CD14-positive monocyte (primary cell): ENCODE results near the gene CELSR1. TPM values are rescaled to one million over a fixed set of nuclear protein-coding genes. Genes with fewer than 3 reads are reported as not detected.

ENCODE experiments used
- DNase-seq, 3 donors: peaks; one replicate each; pipeline ENCODE4 v3.0.0-alpha.2; 2011 to 2022
- H2AFZ ChIP-seq: 2 replicates; pipeline ENCODE4 v1.6.0; 2012; ENCODE audit warnings: mild to moderate bottlenecking, low read depth, low read length, inconsistent platforms; ENCODE audit not compliant: insufficient read depth, poor library complexity, severe bottlenecking
- H3K27ac ChIP-seq, 2 donors: 1 replicate in 1 of 2; 2 replicates in 1 of 2; pipeline ENCODE4 v1.5.1; 2012 to 2013; ENCODE audit warnings: low read length in 2 of 2, control low read depth in 1 of 2, inconsistent platforms in 1 of 2, low read depth in 1 of 2, mild to moderate bottlenecking in 1 of 2
- H3K27me3 ChIP-seq, 2 donors: one replicate each; pipeline versions ENCODE4 v1.6.0 to v1.6.1; 2011 to 2013; ENCODE audit warnings: low read length in 2 of 2; ENCODE audit not compliant: control insufficient read depth in 2 of 2, insufficient read depth in 2 of 2
- H3K36me3 ChIP-seq, 2 donors: replicated peaks in 1 of 2; 1 replicate in 1 of 2; 2 replicates in 1 of 2; pipeline versions ENCODE4 v1.5.1 to v1.6.1; 2012 to 2013; ENCODE audit warnings: low read length in 2 of 2, control low read depth in 1 of 2, inconsistent platforms in 1 of 2, mild to moderate bottlenecking in 1 of 2; ENCODE audit not compliant: insufficient read depth in 2 of 2, control insufficient read depth in 1 of 2
- H3K4me1 ChIP-seq, 2 donors: 1 replicate in 1 of 2; 2 replicates in 1 of 2; pipeline versions ENCODE4 v1.5.1 to v1.6.1; 2012 to 2013; ENCODE audit warnings: low read length in 2 of 2, control low read depth in 1 of 2, inconsistent platforms in 1 of 2, mild to moderate bottlenecking in 1 of 2, moderate library complexity in 1 of 2; ENCODE audit not compliant: insufficient read depth in 2 of 2, control insufficient read depth in 1 of 2
- H3K4me2 ChIP-seq: replicated peaks from 2 replicates; pipeline ENCODE3; 2012; ENCODE audit warnings: low read length, moderate library complexity, mild to moderate bottlenecking; ENCODE audit not compliant: poor library complexity, severe bottlenecking; ENCODE audit errors: extremely low read depth
- H3K4me3 ChIP-seq, 3 experiments: fragments of 200-600 bp in 1 of 3; sonication (generic) in 1 of 3; replicated peaks in 1 of 3; 1 replicate in 2 of 3; 2 replicates in 1 of 3; pipeline ENCODE4 v1.5.1; 2011 to 2013; ENCODE audit warnings: low read length in 3 of 3, mild to moderate bottlenecking in 3 of 3, control low read depth in 2 of 3, low read depth in 2 of 3, inconsistent platforms in 1 of 3, moderate library complexity in 1 of 3
- H3K79me2 ChIP-seq: 2 replicates; pipeline ENCODE4 v1.6.0; 2012; ENCODE audit warnings: mild to moderate bottlenecking, control low read depth, inconsistent platforms, low read length, moderate library complexity; ENCODE audit not compliant: insufficient read depth
- H3K9ac ChIP-seq: 2 replicates; pipeline ENCODE4 v1.6.0; 2017; ENCODE audit warnings: low read length, mild to moderate bottlenecking; ENCODE audit not compliant: insufficient read depth, poor library complexity, severe bottlenecking
- H3K9me3 ChIP-seq, 2 donors: replicated peaks in 1 of 2; 1 replicate in 1 of 2; 2 replicates in 1 of 2; pipeline versions ENCODE4 v1.5.1 to v1.6.1; 2012 to 2013; ENCODE audit warnings: low read length in 2 of 2, control low read depth in 1 of 2; ENCODE audit not compliant: control insufficient read depth in 1 of 2, insufficient read depth in 1 of 2
- H4K20me1 ChIP-seq: 2 replicates; pipeline ENCODE4 v1.6.0; 2012; ENCODE audit warnings: mild to moderate bottlenecking, low read length, control low read depth, moderate library complexity; ENCODE audit not compliant: insufficient read depth
- H3K27ac Mint-ChIP-seq, 7 donors: one replicate each; pipeline ENCODE4 v1.8.0; 2020; ENCODE audit warnings: mild to moderate bottlenecking in 7 of 7, mixed read lengths in 7 of 7, moderate library complexity in 6 of 7, inconsistent platforms in 2 of 7
- H3K27me3 Mint-ChIP-seq, 3 donors: one replicate each; pipeline ENCODE4 v1.8.0; 2021 to 2022; ENCODE audit warnings: low read depth in 3 of 3, mild to moderate bottlenecking in 3 of 3, mixed read lengths in 3 of 3, moderate library complexity in 3 of 3, inconsistent platforms in 1 of 3
- H3K36me3 Mint-ChIP-seq, 2 donors: one replicate each; pipeline ENCODE4 v1.8.0; 2020; ENCODE audit warnings: mixed read lengths in 2 of 2, inconsistent platforms in 1 of 2, mild to moderate bottlenecking in 1 of 2
- H3K4me1 Mint-ChIP-seq: one replicate; pipeline ENCODE4 v1.8.0; 2020; ENCODE audit warnings: mild to moderate bottlenecking, mixed read lengths
- H3K4me3 Mint-ChIP-seq, 2 donors: one replicate each; pipeline ENCODE4 v1.8.0; 2020; ENCODE audit warnings: mild to moderate bottlenecking in 2 of 2, mixed read lengths in 2 of 2, moderate library complexity in 1 of 2
- H3K9me3 Mint-ChIP-seq, 7 donors: one replicate each; pipeline ENCODE4 v1.8.0; 2020 to 2022; ENCODE audit warnings: mixed read lengths in 7 of 7, mild to moderate bottlenecking in 6 of 7, moderate library complexity in 6 of 7, inconsistent platforms in 2 of 7
- CTCF ChIP-seq: fragments of 200-600 bp; IDR thresholded peaks from one replicate; pipeline ENCODE4 v1.8.0; 2022; ENCODE audit warnings: antibody characterized with exemption, mild to moderate bottlenecking
- WGBS: methylation state at CpG from one replicate; pipeline ENCODE4 v1.1.5; 2013; ENCODE audit warnings: missing lambda C conversion rate; ENCODE audit not compliant: insufficient coverage; 5-methylcytosine and 5-hydroxymethylcytosine counted together
- intact Hi-C, 2 donors: fragments of 100-400 bp; cut with micrococcal nuclease; formaldehyde crosslinking; loops; one replicate each; pipeline versions ENCODE4 v1.15.0 to v1.15.1; 2023
- polyA plus RNA-seq, 3 donors: library from polyadenylated mRNA; depleted of rRNA in 1 of 3; unstranded in 2 of 3; stranded (reverse) in 1 of 3; fragments of 300-500 nt in 2 of 3; fragments of >200 nt in 1 of 3; fragmentation: Illumina TruSeq in 2 of 3; gene quantifications; 1 replicate in 2 of 3; 2 replicates in 1 of 3; pipeline ENCODE4 v1.2.3, GENCODE V29; 2012 to 2021

CELSR1 gene
- polyA plus RNA-seq, 3 donors: 0.16 TPM; not detected in 2

GRCh38 chr22:46411347-46411746, 126.1 kb downstream of the CELSR1 start:
- no peak overlapping the region for H3K4me3 ChIP-seq
- H3K4me3 Mint-ChIP-seq: no peak overlapping the region
- no peak overlapping the region for H3K4me2 ChIP-seq
- H4K20me1 ChIP-seq: no peaks in the 10 kb centered on the region
- H3K36me3 ChIP-seq: no peaks in the 10 kb centered on the region
- H3K9me3 ChIP-seq: no peaks in the 10 kb centered on the region
- H3K4me1 ChIP-seq: no peaks in the 10 kb centered on the region
- H3K9ac ChIP-seq: no peak overlapping the region
- no peaks in the 10 kb centered on the region for H3K36me3 Mint-ChIP-seq
- no peak for TF ChIP-seq CTCF
- H3K79me2 ChIP-seq: no peaks in the 10 kb centered on the region
- no peaks in the 10 kb centered on the region for H3K4me1 Mint-ChIP-seq
- DNase-seq: no peak
- H3K27me3 ChIP-seq: no peaks in the 10 kb centered on the region
- 91% methylated on average over 7 of the region's 13 CpGs for WGBS
- no peaks in the 10 kb centered on the region for H3K9me3 Mint-ChIP-seq
- H3K27me3 Mint-ChIP-seq: peaks cover 0 to 1% (median 0%) of the 10 kb centered on the region in 3 donors
- H3K27ac Mint-ChIP-seq: no peak overlapping the region
- intact Hi-C loops: no loop called here
- H3K27ac ChIP-seq: no peak overlapping the region
- no peak overlapping the region for H2AFZ ChIP-seq

DNA sequence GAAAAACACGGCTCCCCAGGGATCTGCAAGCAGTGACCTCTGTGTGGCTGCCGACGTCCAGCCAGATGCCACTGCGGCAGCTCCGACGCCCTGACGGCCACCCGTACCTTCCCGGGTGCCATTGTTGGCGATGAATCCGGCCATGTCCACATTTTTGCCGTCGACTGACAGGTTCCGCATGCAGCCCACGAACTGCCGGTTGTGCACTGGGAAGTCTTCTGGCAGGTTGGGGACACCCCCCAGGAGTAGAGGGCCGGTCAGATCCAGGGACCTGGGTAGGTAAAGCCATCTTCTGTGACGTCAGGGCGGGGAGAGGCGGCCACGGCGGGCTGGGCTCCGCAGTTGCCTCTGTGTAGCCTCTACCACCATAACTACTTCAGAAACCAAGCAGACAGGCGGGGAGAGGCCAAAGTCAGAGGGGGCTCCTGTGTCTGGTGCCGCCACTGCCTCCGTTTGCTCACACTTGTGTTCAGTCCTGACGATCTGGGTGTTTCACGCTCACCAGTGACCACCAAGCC, 127.1 kb downstream of the CELSR1 start:
- Mint-ChIP-seq H3K4me1 (no peaks in the 10 kb centered on the region), H3K4me3 (no peak overlapping the region), H3K27me3 (peaks cover 0 to 1% (median 0%) of the 10 kb centered on the region in 3 donors), H3K9me3 (no peaks in the 10 kb centered on the region), H3K27ac (no peak overlapping the region), H3K36me3 (no peaks in the 10 kb centered on the region)
- Histone ChIP-seq H3K79me2 (no peaks in the 10 kb centered on the region), H3K27me3 (no peaks in the 10 kb centered on the region), H2AFZ (no peak overlapping the region), H3K9me3 (no peaks in the 10 kb centered on the region), H3K36me3 (no peaks in the 10 kb centered on the region), H3K4me2 (no peak overlapping the region), H4K20me1 (no peaks in the 10 kb centered on the region), H3K27ac (no peak overlapping the region), H3K9ac (no peak overlapping the region), H3K4me3 (no peak overlapping the region), H3K4me1 (no peaks in the 10 kb centered on the region)
- no peak for TF ChIP-seq CTCF
- WGBS: 91% methylated on average over 22 of the region's 28 CpGs
- intact Hi-C loops: no loop called here
- DNase-seq: no peak
